ENCODE data around the gene WDR54. TPM values are rescaled to one million over a fixed set of nuclear protein-coding genes. Genes with fewer than 3 reads are reported as not detected.
"Not testable (repeated sequence)": the region's sequence is repeated elsewhere in the genome, so short reads cannot be mapped to it uniquely, and the experiment has no call there.

The WDR54 gene
- polyA plus RNA-seq, 12 donors, result 7.6 to 19.8 (median 10.0) TPM; not detected in 1

DNA sequence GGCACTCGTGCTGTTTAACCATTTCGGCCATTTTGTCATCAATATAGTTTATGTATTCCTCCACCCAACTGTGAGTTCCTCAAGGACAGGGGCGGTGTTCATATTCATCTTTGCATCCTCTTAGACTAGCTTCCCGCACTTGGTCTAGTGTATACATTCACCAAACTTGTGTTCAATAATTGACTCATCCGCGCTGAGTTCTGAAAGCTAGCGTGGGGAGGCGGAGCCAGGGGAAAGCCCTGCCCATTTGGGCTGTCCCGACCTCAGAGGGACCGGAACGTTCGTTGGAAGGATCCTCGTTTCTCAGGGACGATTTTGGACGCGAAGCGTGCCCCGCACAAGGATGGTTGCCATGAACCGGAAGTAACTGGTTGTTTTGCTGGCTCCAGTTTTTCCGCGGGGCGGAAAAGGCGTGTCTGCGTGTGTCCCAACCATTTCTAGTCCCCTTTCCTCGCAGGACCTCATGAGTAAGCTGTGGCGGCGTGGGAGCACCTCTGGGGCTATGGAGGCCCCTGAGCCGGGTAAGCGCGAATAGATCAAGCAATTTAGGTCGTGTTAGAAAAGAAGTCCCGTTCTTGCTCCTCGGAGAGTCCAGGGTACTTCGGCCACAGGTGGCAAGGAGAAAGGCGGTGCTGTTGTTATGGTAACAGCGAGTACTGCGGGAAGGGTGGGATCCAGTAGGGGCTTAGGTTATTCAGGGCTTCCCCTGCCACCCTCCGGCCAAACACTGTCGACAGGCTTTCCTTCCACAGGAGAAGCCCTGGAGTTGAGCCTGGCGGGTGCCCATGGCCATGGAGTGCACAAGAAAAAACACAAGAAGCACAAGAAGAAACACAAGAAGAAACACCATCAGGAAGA lies 33.4 kb downstream of the WDR54 start, which contains the start of gene INO80B:
Gene INO80B, plus strand, starts transcription at position 434 of the 858 bp plus-strand sequence. Its CDS starts 30 bp downstream, at position 464.
- DNase-seq, result peak; percentile 99

DNA sequence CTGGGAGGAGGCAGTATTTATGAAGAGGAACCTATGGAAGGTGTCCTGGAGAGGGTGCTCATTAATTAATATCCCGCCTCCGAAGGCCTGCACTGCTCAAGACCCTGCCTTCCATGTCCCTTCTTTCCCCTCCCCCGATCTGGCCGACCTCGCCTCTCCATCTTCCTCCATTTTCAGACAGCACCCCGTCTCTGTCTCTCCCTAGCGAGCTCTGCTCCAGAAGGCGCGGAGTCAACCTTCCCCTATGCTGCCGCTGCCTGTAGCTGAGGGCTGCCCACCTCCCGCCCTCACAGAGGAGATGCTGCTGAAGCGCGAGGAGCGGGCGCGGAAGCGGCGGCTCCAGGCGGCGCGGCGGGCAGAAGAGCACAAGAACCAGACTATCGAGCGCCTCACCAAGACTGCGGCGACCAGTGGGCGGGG lies 35.6 kb downstream of the WDR54 start:
- no peak for DNase-seq

DNA sequence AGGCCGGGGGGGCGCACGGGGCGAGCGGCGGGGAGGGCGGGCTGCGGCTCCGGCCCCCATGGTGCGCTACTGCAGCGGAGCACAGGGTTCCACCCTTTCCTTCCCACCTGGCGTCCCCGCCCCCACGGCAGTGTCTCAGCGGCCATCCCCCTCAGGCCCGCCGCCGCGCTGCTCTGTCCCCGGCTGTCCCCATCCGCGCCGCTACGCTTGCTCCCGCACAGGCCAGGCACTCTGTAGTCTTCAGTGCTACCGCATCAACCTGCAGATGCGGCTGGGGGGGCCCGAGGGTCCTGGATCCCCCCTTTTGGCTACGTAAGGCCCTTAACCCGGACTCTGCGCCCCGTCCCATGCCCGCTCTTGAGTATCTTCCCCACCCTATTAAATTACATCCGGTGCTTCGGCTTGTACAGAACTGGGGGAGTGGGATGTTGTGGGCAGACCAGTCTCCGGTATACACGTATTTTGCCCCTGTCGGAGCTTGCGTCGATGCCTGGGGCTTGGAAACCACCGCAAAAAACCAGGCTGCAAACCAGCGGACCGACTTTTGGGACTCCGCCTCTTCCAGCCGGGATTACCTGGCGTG lies 36.1 kb downstream of the WDR54 start:
- DNase-seq, result peak; percentile 71

DNA sequence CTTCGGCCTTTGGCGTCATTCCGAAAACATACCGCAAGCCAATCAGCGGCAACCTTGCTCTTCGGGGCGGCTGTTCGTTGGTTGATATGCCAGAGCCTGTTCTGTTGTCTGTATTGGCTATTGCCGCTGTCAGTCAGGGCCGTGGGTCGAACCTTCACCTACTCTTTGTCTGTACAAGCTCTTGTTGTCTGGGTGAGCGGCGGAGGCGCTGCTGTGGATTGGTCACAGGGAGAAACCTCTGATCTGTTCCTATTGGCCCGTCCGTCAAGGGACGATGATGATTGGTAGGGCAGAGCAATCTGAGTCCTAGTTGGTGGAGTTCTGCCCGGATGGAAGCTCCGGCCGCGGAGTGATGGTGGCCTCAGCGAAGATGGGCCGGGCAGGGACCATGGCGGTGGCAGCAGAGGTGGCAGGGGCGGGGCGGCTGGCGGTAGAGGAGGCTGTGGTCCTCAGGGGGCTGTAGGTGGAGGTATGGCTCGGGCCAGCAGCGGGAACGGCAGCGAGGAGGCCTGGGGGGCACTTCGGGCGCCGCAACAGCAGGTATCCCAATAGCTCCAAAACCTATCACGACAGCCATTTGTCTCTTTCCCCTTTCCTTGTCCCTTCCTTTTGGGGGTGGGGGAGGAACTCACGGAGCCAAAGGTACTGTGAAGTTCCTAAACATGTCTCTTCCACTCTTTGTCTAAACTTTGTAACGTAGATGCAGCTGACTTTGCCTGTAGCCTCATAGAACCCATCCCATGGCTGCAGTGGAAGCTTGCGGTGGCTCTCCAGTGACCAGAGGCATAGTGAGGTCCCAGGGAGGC lies 36.8 kb downstream of the WDR54 start, which contains the start of gene WBP1:
Gene WBP1, plus strand, starts transcription at position 307 of the 806 bp plus-strand sequence. Its CDS starts 165 bp downstream, at position 472.
- DNase-seq, result peak; percentile 100

DNA sequence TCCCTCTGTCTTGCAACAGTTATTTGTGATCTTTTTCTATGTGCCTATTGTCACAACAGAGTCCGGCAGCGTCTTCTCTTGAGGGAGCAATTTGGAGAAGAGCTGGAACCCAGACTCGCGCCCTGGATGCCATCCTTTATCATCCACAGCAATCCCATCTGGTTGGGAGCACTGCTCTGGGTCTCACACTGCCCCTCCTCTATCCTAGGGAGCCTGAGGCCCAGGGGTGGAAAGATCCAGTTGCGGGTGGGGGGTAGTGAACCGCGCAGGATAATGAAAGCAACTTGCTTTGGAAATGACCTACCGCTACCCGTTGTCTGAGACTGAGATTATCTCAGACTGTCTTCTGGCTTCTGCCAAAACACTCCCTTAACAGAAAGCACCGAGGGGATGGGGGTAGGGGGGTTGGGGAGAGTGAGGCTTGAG lies 37.4 kb downstream of the WDR54 start:
- DNase-seq, result no peak

DNA sequence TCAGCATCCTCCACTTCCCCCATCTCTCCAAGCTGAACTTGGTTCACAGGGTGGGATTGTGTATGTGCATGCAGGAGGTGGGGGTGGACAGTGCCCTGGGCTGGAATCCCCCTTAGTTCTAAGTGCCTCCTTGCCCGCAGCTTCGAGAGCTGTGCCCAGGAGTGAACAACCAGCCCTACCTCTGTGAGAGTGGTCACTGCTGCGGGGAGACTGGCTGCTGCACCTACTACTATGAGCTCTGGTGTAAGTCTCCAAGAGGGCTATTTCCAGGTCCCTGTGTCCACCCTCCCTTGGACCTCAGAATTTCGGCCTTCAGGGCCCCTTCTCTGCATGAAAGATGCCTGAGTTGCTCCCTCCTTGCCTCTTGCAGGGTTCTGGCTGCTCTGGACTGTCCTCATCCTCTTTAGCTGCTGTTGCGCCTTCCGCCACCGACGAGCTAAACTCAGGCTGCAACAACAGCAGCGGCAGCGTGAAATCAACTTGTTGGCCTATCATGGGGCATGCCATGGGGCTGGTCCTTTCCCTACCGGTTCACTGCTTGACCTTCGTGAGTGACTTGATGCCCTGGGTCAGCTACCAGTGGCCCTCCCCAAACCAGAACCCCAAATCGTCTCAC lies 38.1 kb downstream of the WDR54 start:
- not testable (repeated sequence) for DNase-seq

DNA sequence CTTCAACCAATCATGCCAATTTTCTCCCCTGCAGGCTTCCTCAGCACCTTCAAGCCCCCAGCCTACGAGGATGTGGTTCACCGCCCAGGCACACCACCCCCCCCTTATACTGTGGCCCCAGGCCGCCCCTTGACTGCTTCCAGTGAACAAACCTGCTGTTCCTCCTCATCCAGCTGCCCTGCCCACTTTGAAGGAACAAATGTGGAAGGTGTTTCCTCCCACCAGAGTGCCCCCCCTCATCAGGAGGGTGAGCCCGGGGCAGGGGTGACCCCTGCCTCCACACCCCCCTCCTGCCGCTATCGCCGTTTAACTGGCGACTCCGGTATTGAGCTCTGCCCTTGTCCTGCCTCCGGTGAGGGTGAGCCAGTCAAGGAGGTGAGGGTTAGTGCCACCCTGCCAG lies 38.7 kb downstream of the WDR54 start:
- DNase-seq, result not testable (repeated sequence)

DNA sequence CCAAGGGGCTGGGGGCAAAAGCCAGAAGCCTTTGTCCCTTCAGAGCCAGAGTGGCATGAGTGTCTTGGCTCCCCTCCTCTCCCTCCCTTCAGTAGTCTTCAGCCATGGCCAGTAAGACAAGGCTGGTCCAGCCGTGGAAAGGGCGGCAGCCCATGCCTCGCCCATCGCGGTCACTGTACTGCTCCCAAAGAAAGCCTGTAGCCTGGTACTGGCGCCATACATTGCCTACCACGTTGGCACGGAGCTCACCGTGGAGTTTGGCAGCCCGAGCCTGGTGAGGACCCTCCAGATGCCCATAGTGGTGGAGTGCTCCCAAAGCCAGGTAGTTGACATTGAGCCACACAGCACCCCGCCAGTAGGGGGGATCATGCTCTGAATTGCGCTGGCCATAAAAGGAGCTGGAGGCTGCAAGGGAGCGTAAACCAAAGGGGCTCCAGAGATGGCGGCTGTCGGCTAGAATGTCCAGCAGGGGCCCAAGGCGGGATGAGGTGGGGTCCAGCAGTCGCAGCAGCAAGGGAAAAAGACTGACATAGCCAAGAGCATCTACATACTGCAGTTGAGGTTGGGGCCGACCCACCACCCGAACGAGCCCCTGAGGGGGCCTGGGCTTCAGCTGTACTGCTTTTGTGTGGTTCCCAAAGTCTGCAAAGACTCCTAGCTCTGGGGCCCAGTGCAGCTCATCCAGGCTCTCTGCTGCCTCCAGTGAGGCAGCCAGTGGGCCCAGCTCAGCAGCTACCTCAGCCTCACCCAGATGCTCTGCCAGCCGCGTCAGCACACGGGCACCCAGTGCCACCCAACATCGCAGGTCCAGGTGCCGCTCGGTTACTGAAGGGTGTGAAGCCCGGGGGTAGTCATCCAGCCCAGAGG lies 39.9 kb downstream of the WDR54 start:
- DNase-seq, result no peak

DNA sequence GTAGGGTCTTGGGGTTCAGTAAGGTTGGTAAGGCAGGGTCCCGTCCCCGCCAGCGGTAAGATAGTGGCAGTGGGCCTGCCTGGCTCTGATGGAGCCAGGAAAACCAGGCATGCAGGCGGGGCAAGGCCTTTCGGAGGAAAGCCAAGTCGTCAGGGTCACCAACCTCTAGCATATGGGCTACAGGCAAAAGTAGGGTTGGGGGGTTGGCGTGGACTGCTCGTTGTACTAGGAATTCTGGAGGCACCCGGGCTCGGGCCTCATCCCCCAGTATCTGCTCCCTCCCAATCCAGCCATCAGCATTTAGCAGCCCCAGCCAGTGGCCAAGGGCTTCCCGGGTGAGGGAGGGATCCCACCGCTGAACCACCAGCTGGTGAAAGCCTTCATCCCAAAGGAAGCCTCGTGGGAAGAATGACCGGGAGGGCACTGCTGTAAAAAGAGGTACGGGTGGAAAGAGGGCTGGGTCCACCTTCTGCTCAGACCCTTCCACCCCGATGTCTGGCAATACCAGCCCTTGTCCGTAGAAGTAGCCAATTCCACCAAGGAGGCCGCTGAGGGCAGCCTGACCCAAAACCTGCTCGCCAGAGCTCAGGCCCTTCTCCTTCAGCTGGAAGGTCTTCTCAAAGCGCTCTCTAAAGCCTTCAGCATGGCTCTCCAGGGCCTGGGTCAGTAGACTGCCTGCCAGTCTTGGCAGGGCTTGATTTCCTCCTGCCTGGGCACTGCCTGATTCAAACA lies 40.7 kb downstream of the WDR54 start:
- no peak for DNase-seq

DNA sequence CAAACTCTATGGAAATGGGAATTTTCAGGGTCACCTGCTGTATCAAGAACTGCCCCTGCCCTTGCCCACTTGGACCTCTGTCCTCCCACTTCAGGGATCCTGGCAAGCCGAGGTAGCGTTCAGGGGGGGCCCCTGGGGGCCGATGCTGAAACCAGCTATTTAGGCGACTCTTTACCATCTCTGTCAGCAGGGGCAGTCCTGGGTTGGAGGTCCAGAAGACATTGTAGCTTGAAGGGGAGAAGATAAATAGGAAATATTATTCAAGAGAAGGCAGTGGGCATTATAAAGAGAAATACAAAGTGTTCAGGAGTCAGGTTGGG lies 41.2 kb downstream of the WDR54 start:
- DNase-seq, result no peak

DNA sequence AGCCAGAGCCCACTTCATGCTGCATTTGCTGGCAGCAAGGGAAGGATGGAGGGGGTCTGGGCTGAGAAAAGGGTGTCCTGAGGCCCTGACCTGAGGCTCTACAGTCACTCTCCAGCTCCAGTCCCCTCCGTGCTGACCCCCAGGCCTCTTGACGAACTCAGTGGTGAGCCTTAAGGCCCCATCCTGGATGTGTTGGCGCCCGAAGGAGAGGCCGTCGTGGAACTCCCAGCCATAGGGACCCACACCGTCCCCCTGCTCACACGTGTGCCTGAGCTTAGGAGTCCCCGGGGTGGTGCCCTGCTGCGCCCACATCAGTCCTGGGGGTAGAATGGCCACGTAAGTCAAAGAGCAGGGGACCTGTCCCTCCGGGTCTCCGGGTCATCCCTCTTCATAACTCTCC lies 42.9 kb downstream of the WDR54 start:
- no peak for DNase-seq

DNA sequence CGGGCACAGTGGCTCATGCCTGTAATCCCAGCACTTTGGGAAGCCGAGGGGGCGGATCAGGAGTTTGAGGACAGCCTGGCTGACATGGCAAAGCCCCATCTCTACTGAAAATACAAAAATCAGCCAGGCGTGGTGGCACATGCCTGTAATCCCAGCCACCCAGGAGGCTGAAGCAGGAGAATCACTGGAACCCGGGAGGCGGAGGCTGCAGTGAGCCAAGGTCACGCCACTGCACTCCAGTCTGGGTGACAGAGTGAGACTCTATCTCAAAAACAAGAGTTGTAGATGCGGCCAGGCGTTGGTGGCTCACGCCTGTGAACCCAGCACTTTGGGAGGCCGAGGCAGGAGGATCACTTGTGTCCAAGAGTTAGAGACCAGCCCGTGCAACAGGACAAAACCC lies 49.2 kb downstream of the WDR54 start:
- DNase-seq, result not testable (repeated sequence)

DNA sequence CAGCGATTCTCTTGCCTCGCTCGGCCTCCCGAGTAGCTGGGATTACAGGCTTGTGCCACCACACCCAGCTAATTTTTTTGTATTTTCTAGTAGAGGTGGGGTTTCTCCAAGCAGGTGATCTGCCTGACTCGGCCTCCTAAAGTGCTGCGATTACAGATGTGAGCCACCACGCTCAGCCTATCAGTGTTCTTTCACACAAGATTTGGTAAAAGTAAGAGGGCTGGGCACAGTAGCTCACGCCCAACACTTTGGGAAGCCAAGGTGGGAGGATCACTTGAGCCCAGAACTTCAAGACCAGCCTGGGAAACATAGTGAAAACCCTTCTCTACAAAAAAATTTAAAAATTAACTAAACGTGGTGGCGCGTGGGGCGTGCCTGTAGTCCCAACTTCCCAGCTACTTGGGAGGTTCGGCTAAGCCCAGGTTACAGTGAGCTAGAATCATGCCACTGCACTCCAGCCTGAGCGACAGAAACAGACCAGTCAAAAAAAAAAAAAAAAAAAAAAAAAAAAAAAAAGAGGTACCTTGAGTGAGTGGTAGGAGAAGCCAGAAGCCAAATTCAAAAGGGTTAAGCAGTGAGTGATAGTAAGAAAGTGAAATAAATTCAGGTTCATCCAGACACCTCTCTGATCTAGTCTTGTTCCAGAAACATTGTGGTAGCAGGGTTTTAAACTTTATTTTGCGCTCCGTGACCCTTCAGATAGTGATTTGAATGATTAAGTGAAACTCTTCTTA lies 50.0 kb downstream of the WDR54 start:
- no peak for DNase-seq

DNA sequence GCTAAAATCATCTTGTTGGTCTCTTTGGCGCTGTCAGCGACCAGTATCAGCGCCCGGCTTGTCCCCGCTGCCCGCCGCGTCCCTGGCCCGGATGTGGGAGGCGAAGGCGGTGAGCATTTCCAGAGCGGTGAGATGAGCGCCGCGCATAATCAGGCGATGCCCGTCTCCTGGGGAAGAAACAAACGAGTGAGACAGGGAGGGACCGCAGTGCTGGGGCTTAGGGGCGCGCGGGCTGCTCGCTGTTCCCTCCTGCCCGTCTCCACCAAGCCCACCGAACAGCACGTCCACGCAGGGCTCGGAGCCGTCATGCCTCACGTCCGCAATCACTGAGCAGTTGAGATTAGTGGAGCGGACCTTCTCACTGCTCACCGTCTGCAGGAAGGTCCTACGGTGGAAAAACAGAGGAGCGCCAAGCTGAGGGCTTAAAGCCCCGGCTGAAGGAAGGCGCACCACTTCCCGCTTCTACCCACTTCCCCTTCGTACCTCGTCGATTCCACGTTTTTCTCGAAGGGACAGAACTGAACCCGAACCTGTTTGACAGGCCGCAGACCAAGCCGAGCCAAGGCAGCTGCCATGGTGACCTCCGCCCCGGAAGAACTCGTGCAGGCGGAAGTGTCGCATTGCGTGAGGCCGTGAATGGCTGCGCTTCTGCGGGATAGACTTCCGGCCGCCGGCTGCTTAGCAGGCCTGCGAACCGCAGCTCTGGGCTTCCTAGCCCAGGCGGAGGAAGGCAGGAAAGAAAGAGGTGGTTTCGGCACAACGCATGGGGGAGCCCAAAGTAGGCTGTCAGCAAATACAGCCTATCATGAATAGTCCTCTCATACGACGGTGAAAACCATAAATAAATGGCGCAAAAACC lies 50.8 kb downstream of the WDR54 start, which contains the start of gene MRPL53:
Gene MRPL53, minus strand, starts transcription at position 595 of the 859 bp plus-strand sequence. Its CDS starts 20 bp downstream, at position 575.
- DNase-seq, result peak; percentile 97

DNA sequence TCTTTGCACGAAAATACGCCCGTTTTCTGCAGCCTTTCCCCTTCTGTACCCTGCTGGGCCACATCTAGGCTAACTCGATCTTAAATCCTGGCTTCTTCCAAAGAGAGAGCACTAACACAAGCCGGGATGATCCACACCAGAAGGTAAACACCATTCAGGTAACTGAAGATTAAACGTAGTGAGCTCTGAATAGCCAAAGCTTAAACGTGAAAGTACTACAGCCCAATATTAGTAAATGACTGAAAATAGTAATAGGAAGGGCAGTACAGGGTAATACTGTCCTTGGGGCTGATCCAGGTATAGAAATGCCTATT lies 51.4 kb downstream of the WDR54 start:
- no peak for DNase-seq

DNA sequence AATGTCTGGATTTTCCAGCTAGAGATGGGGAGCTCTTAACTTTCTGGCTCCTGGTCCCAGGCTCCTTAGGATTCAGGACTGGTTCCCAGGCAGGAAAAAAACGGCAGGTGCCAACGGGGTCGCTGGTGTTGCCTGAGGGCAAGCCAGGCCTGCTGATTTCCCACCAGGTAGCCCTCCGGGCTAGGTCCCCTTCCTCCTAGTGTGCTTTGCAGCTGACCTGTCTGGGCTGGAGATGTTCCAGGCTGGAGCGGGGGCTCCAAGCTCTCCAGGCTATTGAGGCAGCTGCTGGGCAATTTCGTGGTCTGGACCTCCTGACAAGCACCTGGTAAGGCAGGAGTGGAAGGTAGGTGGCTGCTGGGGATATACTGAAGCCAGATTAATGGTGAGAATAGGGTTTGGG lies 53.0 kb downstream of the WDR54 start:
- no peak for DNase-seq

DNA sequence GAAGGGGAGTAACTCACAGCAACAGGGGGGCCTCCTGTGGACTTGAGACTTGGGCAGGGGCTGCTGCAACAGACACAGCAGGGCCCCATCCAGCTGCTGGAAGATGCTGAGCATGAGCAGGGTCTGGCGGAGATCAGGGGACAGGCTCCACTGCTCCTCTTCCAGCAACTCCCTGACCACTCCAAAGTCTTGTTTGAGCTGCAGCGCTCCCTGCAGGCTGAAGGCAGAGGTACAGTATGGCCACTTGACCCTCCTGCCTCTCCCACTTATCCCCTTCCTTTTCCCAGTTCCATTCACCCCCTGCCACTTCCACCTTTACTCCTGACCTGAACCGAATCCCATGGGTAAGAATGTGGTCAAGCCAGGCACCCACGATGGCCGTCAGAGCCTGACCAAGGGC lies 53.4 kb downstream of the WDR54 start:
- no peak for DNase-seq
